ENCODE data around the gene CBS.
"Not testable (repeated sequence)": the region's sequence is repeated elsewhere in the genome, so short reads cannot be mapped to it uniquely, and the experiment has no call there.

Gene CBS

DNA sequence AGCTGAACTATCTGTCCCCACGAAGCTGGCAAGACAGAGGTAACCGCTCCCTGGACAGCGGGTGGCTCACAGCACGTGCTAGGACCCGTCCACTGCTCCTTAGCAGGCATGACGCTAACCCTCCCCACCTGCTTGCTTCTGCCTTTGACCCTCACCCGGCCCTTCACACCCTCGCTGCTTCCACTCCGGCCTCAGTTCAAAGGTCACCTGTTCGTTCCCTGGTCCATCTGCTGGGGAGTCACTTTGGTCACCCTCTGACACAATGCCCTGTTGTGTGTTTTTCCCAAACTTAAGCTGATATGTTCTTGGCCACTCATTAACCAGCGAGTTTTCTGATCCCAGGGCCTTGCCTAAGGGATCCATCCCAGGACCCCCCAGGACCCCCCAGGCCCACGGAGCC lies 7.6 kb downstream of the CBS start:
- H2BK12ac ChIP-seq (ENCODE audit: low read length); H4K8ac ChIP-seq (ENCODE audit: low read depth, low read length); DNase-seq; H3K79me1 ChIP-seq (ENCODE audit: low read length); H3K23ac ChIP-seq (ENCODE audit: low read length); H3K4ac ChIP-seq (ENCODE audit: low read depth, low read length); H2BK5ac ChIP-seq (ENCODE audit: low read depth, low read length, poor library complexity); H3K79me2 ChIP-seq (ENCODE audit: control insufficient read depth, insufficient read depth, low read length, poor library complexity); H2AFZ ChIP-seq (ENCODE audit: insufficient read depth, low read length, poor library complexity); H4K91ac ChIP-seq (ENCODE audit: low read depth, low read length); H3K14ac ChIP-seq (ENCODE audit: low read length); H3K36me3 ChIP-seq (ENCODE audit: control insufficient read depth in 1 of 2, insufficient read depth in 2 of 2, low read length in 2 of 2); H2BK120ac ChIP-seq (ENCODE audit: insufficient read depth, low read length, poor library complexity); H3K4me1 ChIP-seq (ENCODE audit: control insufficient read depth in 1 of 2, insufficient read depth in 2 of 2, low read length in 2 of 2); H3K9me3 ChIP-seq (ENCODE audit: insufficient read depth, low read depth, low read length); H3K4me2 ChIP-seq (ENCODE audit: low read length); H3K9ac ChIP-seq (ENCODE audit: low read length); H4K12ac ChIP-seq (ENCODE audit: low read depth, low read length); H3K27ac ChIP-seq (ENCODE audit: low read depth, low read length); H3K4me3 ChIP-seq (ENCODE audit: low read depth, low read length); H2AK5ac ChIP-seq (ENCODE audit: low read length); H3K18ac ChIP-seq (ENCODE audit: low read length); H3K27me3 ChIP-seq (ENCODE audit: insufficient read depth, low read length): not testable (repeated sequence)
- no CpG with 5 or more reads among the region's 12 CpGs for WGBS (ENCODE audit: extremely low coverage, insufficient coverage, insufficient read length)

GRCh38 chr21:43066690-43067089 lies 8.9 kb downstream of the CBS start:
- not testable (repeated sequence) for H2BK120ac ChIP-seq (ENCODE audit: insufficient read depth, low read length, poor library complexity); H3K4me3 ChIP-seq (ENCODE audit: low read depth, low read length); H2AFZ ChIP-seq (ENCODE audit: insufficient read depth, low read length, poor library complexity); H3K4me2 ChIP-seq (ENCODE audit: low read length); H3K4ac ChIP-seq (ENCODE audit: low read depth, low read length); H3K9me3 ChIP-seq (ENCODE audit: insufficient read depth, low read depth, low read length); H4K91ac ChIP-seq (ENCODE audit: low read depth, low read length); H3K14ac ChIP-seq (ENCODE audit: low read length); H3K4me1 ChIP-seq (ENCODE audit: control insufficient read depth in 1 of 2, insufficient read depth in 2 of 2, low read length in 2 of 2); DNase-seq; H3K9ac ChIP-seq (ENCODE audit: low read length); H3K79me2 ChIP-seq (ENCODE audit: control insufficient read depth, insufficient read depth, low read length, poor library complexity); H3K18ac ChIP-seq (ENCODE audit: low read length); H4K12ac ChIP-seq (ENCODE audit: low read depth, low read length); H2AK5ac ChIP-seq (ENCODE audit: low read length); H3K27ac ChIP-seq (ENCODE audit: low read depth, low read length); H3K79me1 ChIP-seq (ENCODE audit: low read length); H2BK5ac ChIP-seq (ENCODE audit: low read depth, low read length, poor library complexity); H3K23ac ChIP-seq (ENCODE audit: low read length); H2BK12ac ChIP-seq (ENCODE audit: low read length); H4K8ac ChIP-seq (ENCODE audit: low read depth, low read length); H3K36me3 ChIP-seq (ENCODE audit: control insufficient read depth in 1 of 2, insufficient read depth in 2 of 2, low read length in 2 of 2); H3K27me3 ChIP-seq (ENCODE audit: insufficient read depth, low read length)
- WGBS (ENCODE audit: extremely low coverage, insufficient coverage, insufficient read length) = no CpG with 5 or more reads among the region's 12 CpGs

GRCh38 chr21:43065991-43066390 lies 9.6 kb downstream of the CBS start:
- no CpG with 5 or more reads among the region's 30 CpGs for whole genome bisulfite sequencing (ENCODE audit: extremely low coverage, insufficient coverage, insufficient read length)
- H2BK12ac ChIP-seq (ENCODE audit: low read length); H3K79me2 ChIP-seq (ENCODE audit: control insufficient read depth, insufficient read depth, low read length, poor library complexity); H4K91ac ChIP-seq (ENCODE audit: low read depth, low read length); H3K18ac ChIP-seq (ENCODE audit: low read length); H3K4me2 ChIP-seq (ENCODE audit: low read length); H3K27me3 ChIP-seq (ENCODE audit: insufficient read depth, low read length); H3K14ac ChIP-seq (ENCODE audit: low read length); H4K8ac ChIP-seq (ENCODE audit: low read depth, low read length); H3K9me3 ChIP-seq (ENCODE audit: insufficient read depth, low read depth, low read length); H3K9ac ChIP-seq (ENCODE audit: low read length); H3K36me3 ChIP-seq (ENCODE audit: control insufficient read depth in 1 of 2, insufficient read depth in 2 of 2, low read length in 2 of 2); H3K4ac ChIP-seq (ENCODE audit: low read depth, low read length); H2AFZ ChIP-seq (ENCODE audit: insufficient read depth, low read length, poor library complexity); H3K79me1 ChIP-seq (ENCODE audit: low read length); H2BK120ac ChIP-seq (ENCODE audit: insufficient read depth, low read length, poor library complexity); H2BK5ac ChIP-seq (ENCODE audit: low read depth, low read length, poor library complexity); H3K27ac ChIP-seq (ENCODE audit: low read depth, low read length); DNase-seq; H2AK5ac ChIP-seq (ENCODE audit: low read length); H4K12ac ChIP-seq (ENCODE audit: low read depth, low read length); H3K4me3 ChIP-seq (ENCODE audit: low read depth, low read length); H3K23ac ChIP-seq (ENCODE audit: low read length); H3K4me1 ChIP-seq (ENCODE audit: control insufficient read depth in 1 of 2, insufficient read depth in 2 of 2, low read length in 2 of 2): not testable (repeated sequence)

GRCh38 chr21:43064265-43064917 lies 11.2 kb downstream of the CBS start:
- no CpG with 5 or more reads among the region's 22 CpGs for WGBS (ENCODE audit: extremely low coverage, insufficient coverage, insufficient read length)
- H4K91ac ChIP-seq (ENCODE audit: low read depth, low read length) = not testable (repeated sequence)

More at GRCh38 chr21:43064265-43064917, 11.2 kb downstream of the CBS start:
- H3K79me2 ChIP-seq (ENCODE audit: control insufficient read depth, insufficient read depth, low read length, poor library complexity); H3K27ac ChIP-seq (ENCODE audit: low read depth, low read length); H3K4me2 ChIP-seq (ENCODE audit: low read length); H3K9me3 ChIP-seq (ENCODE audit: insufficient read depth, low read depth, low read length); H3K36me3 ChIP-seq (ENCODE audit: control insufficient read depth in 1 of 2, insufficient read depth in 2 of 2, low read length in 2 of 2); H2AK5ac ChIP-seq (ENCODE audit: low read length); H3K4me3 ChIP-seq (ENCODE audit: low read depth, low read length); H3K4me1 ChIP-seq (ENCODE audit: control insufficient read depth in 1 of 2, insufficient read depth in 2 of 2, low read length in 2 of 2); H2BK120ac ChIP-seq (ENCODE audit: insufficient read depth, low read length, poor library complexity); H2BK5ac ChIP-seq (ENCODE audit: low read depth, low read length, poor library complexity); H3K23ac ChIP-seq (ENCODE audit: low read length); DNase-seq; H3K14ac ChIP-seq (ENCODE audit: low read length); H3K27me3 ChIP-seq (ENCODE audit: insufficient read depth, low read length); H3K79me1 ChIP-seq (ENCODE audit: low read length); H3K18ac ChIP-seq (ENCODE audit: low read length); H3K4ac ChIP-seq (ENCODE audit: low read depth, low read length); H2AFZ ChIP-seq (ENCODE audit: insufficient read depth, low read length, poor library complexity); H4K8ac ChIP-seq (ENCODE audit: low read depth, low read length); H4K12ac ChIP-seq (ENCODE audit: low read depth, low read length); H3K9ac ChIP-seq (ENCODE audit: low read length); H2BK12ac ChIP-seq (ENCODE audit: low read length): not testable (repeated sequence)

Data from trophoblast cell (in vitro differentiated cells and primary cell).